H1 (cell line): Measurements from ENCODE around the gene TSNAXIP1. TPM values are rescaled to one million over a fixed set of nuclear protein-coding genes. Genes with fewer than 3 reads are reported as not detected.

Experiments used
- CTCF ChIA-PET: fragments of 300-600 bp; sonication (Branson Sonifier 250); formaldehyde crosslinking; loops from one replicate; lab custom pipeline; 2021; ENCODE audit not compliant: partially characterized antibody; lab: Charles Lee
- POLR2A ChIA-PET: fragments of 300-600 bp; sonication (Branson Sonifier 250); formaldehyde crosslinking; loops from one replicate; lab custom pipeline; 2021; ENCODE audit warnings: inconsistent platforms; ENCODE audit not compliant: partially characterized antibody; lab: Charles Lee
- DNase-seq, 2 experiments: peaks; one replicate each; pipeline versions ENCODE4 v3.0.0 to v3.0.0-alpha.2; 2010 to 2022; ENCODE audit warnings: low spot score in 2 of 2, low read depth in 1 of 2, mixed read lengths in 1 of 2
- FAIRE-seq: peaks from 2 replicates; lab custom pipeline; 2011; peaks lifted over from hg19 to GRCh38; lab: Jason Lieb, UNC
- H2AFZ ChIP-seq: 2 replicates; pipeline ENCODE4 v1.8.1; 2012; ENCODE audit warnings: low read length, inconsistent platforms
- H2AK5ac ChIP-seq: 2 replicates; pipeline ENCODE4 v1.6.1; 2013; ENCODE audit warnings: low read depth, low read length
- H2BK120ac ChIP-seq: replicated peaks from 2 replicates; pipeline ENCODE3; 2013; ENCODE audit warnings: low read depth, low read length, inconsistent platforms
- H2BK12ac ChIP-seq: 2 replicates; pipeline ENCODE4 v1.6.1; 2013; ENCODE audit warnings: low read depth, low read length
- H2BK15ac ChIP-seq: 2 replicates; pipeline ENCODE4 v1.6.1; 2013; ENCODE audit warnings: low read length
- H2BK20ac ChIP-seq: 2 replicates; pipeline ENCODE4 v1.6.1; 2013; ENCODE audit warnings: low read length
- H2BK5ac ChIP-seq: 2 replicates; pipeline ENCODE4 v1.6.1; 2013; ENCODE audit warnings: low read depth, low read length
- H3K14ac ChIP-seq: 2 replicates; pipeline ENCODE4 v1.6.1; 2013; ENCODE audit warnings: inconsistent platforms; ENCODE audit not compliant: insufficient read length
- H3K18ac ChIP-seq: 2 replicates; pipeline ENCODE4 v1.6.1; 2013; ENCODE audit warnings: low read length; ENCODE audit errors: extremely low read depth
- H3K23ac ChIP-seq: 2 replicates; pipeline ENCODE4 v1.6.1; 2013; ENCODE audit warnings: inconsistent platforms; ENCODE audit not compliant: insufficient read length
- H3K23me2 ChIP-seq: 2 replicates; pipeline ENCODE4 v1.6.1; 2013; ENCODE audit warnings: low read depth, low read length
- H3K27ac ChIP-seq: 2 replicates; pipeline ENCODE4 v1.6.1; 2011; ENCODE audit warnings: low read depth, low read length, inconsistent platforms
- H3K27me3 ChIP-seq, 4 experiments: replicated peaks in 1 of 4; 1 replicate in 1 of 4; 2 replicates in 3 of 4; pipeline versions ENCODE4 v1.6.1 to v1.8.1; 2011 to 2013; ENCODE audit warnings: low read length in 3 of 4, mild to moderate bottlenecking in 3 of 4, inconsistent platforms in 2 of 4, mixed read lengths in 2 of 4, moderate library complexity in 1 of 4; ENCODE audit not compliant: control insufficient read depth in 3 of 4, insufficient read depth in 3 of 4; ENCODE audit errors: extremely low read depth in 1 of 4
- H3K36me3 ChIP-seq, 4 experiments: 2 replicates each; pipeline versions ENCODE4 v1.6.1 to v1.8.1; 2011 to 2013; ENCODE audit warnings: mild to moderate bottlenecking in 4 of 4, low read length in 3 of 4, moderate library complexity in 2 of 4, control low read depth in 1 of 4, inconsistent platforms in 1 of 4; ENCODE audit not compliant: insufficient read depth in 4 of 4, control insufficient read depth in 2 of 4
- H3K4ac ChIP-seq: replicated peaks from 2 replicates; pipeline ENCODE3; 2013; ENCODE audit warnings: low read length, low read depth, mixed read lengths, inconsistent platforms; ENCODE audit not compliant: insufficient read length
- H3K4me1 ChIP-seq, 4 experiments: replicated peaks in 1 of 4; 1 replicate in 1 of 4; 2 replicates in 3 of 4; pipeline versions ENCODE4 v1.6.1 to v1.8.1; 2011 to 2013; ENCODE audit warnings: low read length in 3 of 4, inconsistent platforms in 2 of 4, mixed read lengths in 1 of 4; ENCODE audit not compliant: insufficient read depth in 4 of 4, control insufficient read depth in 3 of 4
- H3K4me2 ChIP-seq, 2 experiments: 2 replicates each; pipeline versions ENCODE4 v1.6.1 to v1.8.1; 2011 to 2013; ENCODE audit warnings: low read depth in 2 of 2, low read length in 2 of 2, control low read depth in 1 of 2, inconsistent platforms in 1 of 2, mild to moderate bottlenecking in 1 of 2; ENCODE audit not compliant: insufficient read depth in 1 of 2
- H3K4me3 ChIP-seq, 4 experiments: fragments of 200-600, 300-600 bp in 1 of 4; sonication (generic), shearing (Covaris generic), sonication (Bioruptor Twin) in 1 of 4; 2 replicates each; pipeline versions ENCODE4 v1.5.1 to v1.8.1; 2011 to 2016; ENCODE audit warnings: low read length in 4 of 4, low read depth in 3 of 4, control low read depth in 2 of 4, inconsistent platforms in 2 of 4, mild to moderate bottlenecking in 2 of 4, mixed read lengths in 1 of 4, moderate library complexity in 1 of 4; ENCODE audit not compliant: insufficient read depth in 2 of 4; ENCODE audit errors: extremely low read depth in 1 of 4
- H3K56ac ChIP-seq: replicated peaks from 2 replicates; pipeline ENCODE3; 2013; ENCODE audit warnings: low read depth, mild to moderate bottlenecking, mixed read lengths, low read length, inconsistent platforms; ENCODE audit not compliant: insufficient read length
- H3K79me1 ChIP-seq: 2 replicates; pipeline ENCODE4 v1.6.1; 2013; ENCODE audit warnings: low read depth, low read length, control low read depth
- H3K79me2 ChIP-seq, 2 experiments: 2 replicates each; pipeline versions ENCODE4 v1.6.1 to v1.8.1; 2012 to 2013; ENCODE audit warnings: low read length in 2 of 2, mild to moderate bottlenecking in 2 of 2, inconsistent platforms in 1 of 2; ENCODE audit not compliant: insufficient read depth in 2 of 2, control insufficient read depth in 1 of 2
- H3K9ac ChIP-seq, 4 experiments: replicated peaks in 1 of 4; 1 replicate in 1 of 4; 2 replicates in 3 of 4; pipeline versions ENCODE4 v1.6.1 to v1.8.1; 2011 to 2013; ENCODE audit warnings: low read depth in 3 of 4, low read length in 3 of 4, control low read depth in 2 of 4, mild to moderate bottlenecking in 2 of 4, moderate library complexity in 2 of 4, inconsistent platforms in 1 of 4; ENCODE audit errors: extremely low read depth in 1 of 4
- H3K9me3 ChIP-seq, 2 experiments: 2 replicates each; pipeline versions ENCODE4 v1.6.1 to v1.8.1; 2012 to 2013; ENCODE audit warnings: mild to moderate bottlenecking in 2 of 2, moderate library complexity in 2 of 2, control low read depth in 1 of 2, inconsistent platforms in 1 of 2, low read depth in 1 of 2, low read length in 1 of 2, mixed read lengths in 1 of 2; ENCODE audit not compliant: insufficient read depth in 2 of 2
- H4K20me1 ChIP-seq, 2 experiments: replicated peaks in 1 of 2; 2 replicates each; pipeline versions ENCODE3 to v1.8.1; 2011 to 2013; ENCODE audit warnings: inconsistent platforms in 2 of 2, low read length in 2 of 2, mild to moderate bottlenecking in 1 of 2; ENCODE audit not compliant: insufficient read depth in 2 of 2, control insufficient read depth in 1 of 2
- H4K5ac ChIP-seq: 2 replicates; pipeline ENCODE4 v1.6.1; 2013; ENCODE audit warnings: low read length, low read depth, mixed read lengths, inconsistent platforms; ENCODE audit not compliant: insufficient read length
- H4K8ac ChIP-seq: 2 replicates; pipeline ENCODE4 v1.8.0; 2013; ENCODE audit warnings: mild to moderate bottlenecking, moderate library complexity, low read length, inconsistent platforms; ENCODE audit not compliant: insufficient read depth; ENCODE audit errors: extremely low read depth
- H4K91ac ChIP-seq: replicated peaks from 2 replicates; pipeline ENCODE3; 2013; ENCODE audit warnings: low read length, mixed read lengths, inconsistent platforms; ENCODE audit not compliant: insufficient read length
- CREB1 ChIP-seq: IDR thresholded peaks from 2 replicates; pipeline ENCODE4 v1.6.1; 2012; ENCODE audit warnings: inconsistent platforms
- GTF2F1 ChIP-seq: IDR thresholded peaks from 2 replicates; pipeline ENCODE4 v1.6.1; 2012; ENCODE audit warnings: low read depth, low read length, improper control_type of control experiment, borderline replicate concordance
- KDM4A ChIP-seq: IDR thresholded peaks from one replicate; pipeline ENCODE4 v1.7.1; 2012; ENCODE audit warnings: low read depth, mild to moderate bottlenecking, moderate library complexity, low read length, inconsistent platforms; ENCODE audit not compliant: severe bottlenecking
- KDM5A ChIP-seq: fragments of 200-600 bp; IDR thresholded peaks from 2 replicates; pipeline ENCODE4 v1.7.1; 2012; ENCODE audit warnings: mild to moderate bottlenecking, low read length, inconsistent platforms, mixed read lengths
- SIN3A ChIP-seq, 2 experiments: IDR thresholded peaks in 1 of 2; conservative IDR thresholded peaks in 1 of 2; 2 replicates each; pipeline ENCODE4 v1.6.1; 2011 to 2012; ENCODE audit warnings: low read length in 2 of 2, improper control_type of control experiment in 1 of 2, low read depth in 1 of 2, mild to moderate bottlenecking in 1 of 2
- ZNF274 ChIP-seq: IDR thresholded peaks from 2 replicates; pipeline ENCODE4 v1.7.0; 2012; ENCODE audit warnings: low read length, borderline replicate concordance; ENCODE audit errors: extremely low read depth
- WGBS, 2 experiments: shearing (Covaris generic) in 1 of 2; methylation state at CpG; one replicate each; pipeline versions ENCODE4 v1.1.6 to v1.1.7; 2013 to 2015; ENCODE audit warnings: low lambda C conversion rate in 2 of 2, mixed read lengths in 2 of 2, inconsistent platforms in 1 of 2, low coverage in 1 of 2, missing lambda C conversion rate in 1 of 2; ENCODE audit not compliant: insufficient replicate concordance in 2 of 2, insufficient coverage in 1 of 2, insufficient read length in 1 of 2; ENCODE audit errors: extremely low coverage in 1 of 2, missing lambda C conversion rate in 1 of 2; 5-methylcytosine and 5-hydroxymethylcytosine counted together
- polyA plus RNA-seq, 7 experiments: library from polyadenylated mRNA; depleted of rRNA in 3 of 7; stranded (reverse) in 5 of 7; unstranded in 2 of 7; fragments of >200 nt in 5 of 7; fragments of 200-250 nt in 2 of 7; gene quantifications; 1 replicate in 5 of 7; 2 replicates in 1 of 7; 4 replicates in 1 of 7; pipeline versions ENCODE4 v1.2.1 to v1.2.3, GENCODE V29; 2011 to 2013; ENCODE audit warnings: missing spikeins in 2 of 7, mixed read lengths in 2 of 7
- total RNA-seq: library from RNA; stranded (reverse); fragmentation: NEBNext Ultra II Directional; extraction: Animal tissue kit (Norgen Biotek cat#: 25700); gene quantifications from 2 replicates; pipeline ENCODE4 v1.2.1, GENCODE V29; 2021

Gene TSNAXIP1
- total and polyA plus RNA-seq, 2 of the 8 experiments (the other 6 are each of a cell fraction or from before 2014, with no cell fraction given) = 0.37 to 0.94 TPM

DNA sequence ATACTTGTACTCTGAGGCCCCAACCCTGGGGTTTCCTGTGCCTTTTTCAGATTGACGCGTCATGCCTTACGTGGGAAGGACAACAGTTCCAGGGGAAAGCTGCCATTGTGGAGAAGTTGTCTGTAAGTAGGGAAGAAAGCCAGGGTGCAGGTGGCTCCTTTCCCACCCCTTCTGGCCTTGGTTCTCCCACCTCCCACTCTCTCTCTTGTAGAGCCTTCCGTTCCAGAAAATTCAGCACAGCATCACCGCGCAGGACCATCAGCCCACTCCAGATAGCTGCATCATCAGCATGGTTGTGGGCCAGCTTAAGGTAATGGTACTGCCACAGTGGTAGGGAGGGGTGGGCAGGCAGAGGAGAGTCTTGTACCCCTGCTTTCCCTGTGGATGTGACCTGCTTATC lies 61.6 kb downstream of the TSNAXIP1 start:
- H4K8ac ChIP-seq = no peak overlapping the region
- H3K79me1 ChIP-seq = peaks cover 7% of the 10 kb centered on the region
- 98% methylated on average over 6 of the region's 6 CpGs; no CpG with 5 or more reads in 1 of the 2 experiments for WGBS, 2 experiments
- H4K5ac ChIP-seq = no peak overlapping the region
- no peak overlapping the region for H2BK5ac ChIP-seq
- no peak overlapping the region for H3K4me3 ChIP-seq
- no peak overlapping the region for H3K9ac ChIP-seq
- no peak for TF ChIP-seq GTF2F1
- no peak for TF ChIP-seq SIN3A (conservative IDR thresholded peaks at IDR 0.05 in 1 of 2, IDR thresholded peaks at IDR 0.05 in 1 of 2; ENCODE audit: low read depth in 1 of 2, low read length in 2 of 2)
- TF ChIP-seq KDM5A = no peak
- no peak for TF ChIP-seq ZNF274
- no peak for TF ChIP-seq CREB1
- no peak for TF ChIP-seq KDM4A
- H3K23me2 ChIP-seq = peaks cover 2% of the 10 kb centered on the region; the same call in 1 of the 2 replicates
- no peak overlapping the region for H3K4me2 ChIP-seq
- H4K91ac ChIP-seq = peak overlapping the region; percentile 46
- H2BK20ac ChIP-seq = no peak overlapping the region
- DNase-seq = no peak
- POLR2A ChIA-PET = interaction anchor here (0.6 to 1.0 kb wide), 2 partner anchors 9 to 210 kb away, joined by 3 read pairs; no protein-coding TSS in a partner anchor
- no peaks in the 10 kb centered on the region; a peak in 2 of 7 replicates for H3K4me1 ChIP-seq
- no peaks in the 10 kb centered on the region for H3K9me3 ChIP-seq
- H2BK15ac ChIP-seq = no peak overlapping the region
- H3K56ac ChIP-seq = no peak overlapping the region
- no peak overlapping the region for H3K18ac ChIP-seq
- no peak overlapping the region for H2AFZ ChIP-seq
- CTCF ChIA-PET = interaction anchor here (0.9 to 12.2 kb wide), 7 partner anchors 15 to 197 kb away, joined by 3 to 123 read pairs (median 4); partner anchors contain the start of genes CENPT and NUTF2
- no peaks in the 10 kb centered on the region for H3K27me3 ChIP-seq
- FAIRE-seq = no peak
- H3K27ac ChIP-seq = no peak overlapping the region
- no peak overlapping the region for H3K14ac ChIP-seq
- H3K4ac ChIP-seq = no peak overlapping the region
- H2BK120ac ChIP-seq = no peak overlapping the region
- peaks cover 14 to 51% (median 28%) of the 10 kb centered on the region in 4 experiments for H3K36me3 ChIP-seq
- peaks cover 0 to 9% of the 10 kb centered on the region in 2 experiments; a peak in 2 of 4 replicates for H3K79me2 ChIP-seq
- peaks cover 10 to 16% of the 10 kb centered on the region in 2 experiments for H4K20me1 ChIP-seq
- no peak overlapping the region for H2BK12ac ChIP-seq
- H2AK5ac ChIP-seq = no peak overlapping the region
- no peak overlapping the region for H3K23ac ChIP-seq
